Astrocyte (in vitro differentiated cells and primary cell): Measurements from ENCODE around the gene APIP. TPM values are rescaled to one million over a fixed set of nuclear protein-coding genes. Genes with fewer than 3 reads are reported as not detected.

Experiments
- DNase-seq: peaks from one replicate; pipeline ENCODE4 v3.0.0-alpha.2; 2010; ENCODE audit warnings: low read depth
- FAIRE-seq: peaks from 2 replicates; lab custom pipeline; 2011; peaks lifted over from hg19 to GRCh38; lab: Jason Lieb, UNC
- H2AFZ ChIP-seq: 2 replicates; pipeline ENCODE4 v1.6.0; 2012; ENCODE audit warnings: low read depth, low read length, inconsistent platforms
- H3K27ac ChIP-seq: 2 replicates; pipeline ENCODE4 v1.5.1; 2011; ENCODE audit warnings: low read depth, low read length, inconsistent platforms
- H3K27me3 ChIP-seq: 2 replicates; pipeline ENCODE4 v1.6.0; 2011; ENCODE audit warnings: low read length, inconsistent platforms; ENCODE audit not compliant: insufficient read depth
- H3K36me3 ChIP-seq: 2 replicates; pipeline ENCODE4 v1.5.1; 2011; ENCODE audit warnings: low read length, inconsistent platforms; ENCODE audit not compliant: insufficient read depth
- H3K4me1 ChIP-seq: 2 replicates; pipeline ENCODE4 v1.5.1; 2011; ENCODE audit warnings: low read length, inconsistent platforms; ENCODE audit not compliant: insufficient read depth
- H3K4me2 ChIP-seq: 2 replicates; pipeline ENCODE4 v1.6.0; 2012; ENCODE audit warnings: low read length, inconsistent platforms
- H3K4me3 ChIP-seq: 2 replicates; pipeline ENCODE4 v1.5.1; 2011; ENCODE audit warnings: low read depth, mild to moderate bottlenecking, low read length, inconsistent platforms; ENCODE audit not compliant: insufficient read depth
- H3K79me2 ChIP-seq: 2 replicates; pipeline ENCODE4 v1.6.0; 2012; ENCODE audit warnings: mild to moderate bottlenecking, low read length, inconsistent platforms; ENCODE audit not compliant: insufficient read depth
- H3K9ac ChIP-seq: 2 replicates; pipeline ENCODE4 v1.6.0; 2012; ENCODE audit warnings: mild to moderate bottlenecking, low read length, inconsistent platforms
- H3K9me3 ChIP-seq: 2 replicates; pipeline ENCODE4 v1.5.1; 2012; ENCODE audit warnings: low read depth, mild to moderate bottlenecking, low read length, inconsistent platforms; ENCODE audit not compliant: insufficient read depth
- H4K20me1 ChIP-seq: 2 replicates; pipeline ENCODE4 v1.6.0; 2012; ENCODE audit warnings: low read length, inconsistent platforms; ENCODE audit not compliant: insufficient read depth
- H3K27ac Mint-ChIP-seq: one replicate; pipeline ENCODE4 v1.8.0; 2021; ENCODE audit warnings: mild to moderate bottlenecking, mixed read lengths; ENCODE audit not compliant: unreplicated experiment
- H3K27me3 Mint-ChIP-seq: one replicate; pipeline ENCODE4 v1.8.0; 2021; ENCODE audit warnings: low read depth, mixed read lengths; ENCODE audit not compliant: unreplicated experiment
- H3K36me3 Mint-ChIP-seq: one replicate; pipeline ENCODE4 v1.8.0; 2021; ENCODE audit warnings: low read depth, mixed read lengths; ENCODE audit not compliant: unreplicated experiment
- H3K4me1 Mint-ChIP-seq: one replicate; pipeline ENCODE4 v1.8.0; 2021; ENCODE audit warnings: low read depth, mixed read lengths; ENCODE audit not compliant: unreplicated experiment
- H3K4me3 Mint-ChIP-seq: one replicate; pipeline ENCODE4 v1.8.0; 2021; ENCODE audit warnings: mild to moderate bottlenecking, moderate library complexity, mixed read lengths; ENCODE audit not compliant: unreplicated experiment
- H3K9me3 Mint-ChIP-seq: one replicate; pipeline ENCODE4 v1.8.0; 2021; ENCODE audit warnings: mild to moderate bottlenecking, mixed read lengths; ENCODE audit not compliant: unreplicated experiment
- EZH2 ChIP-seq: IDR thresholded peaks from 2 replicates; pipeline ENCODE4 v1.6.1; 2012; ENCODE audit warnings: mild to moderate bottlenecking, low read length, inconsistent platforms; ENCODE audit not compliant: insufficient read depth
- total RNA-seq: library from RNA; stranded (reverse); gene quantifications from 2 replicates; pipeline ENCODE4 v1.2.1, GENCODE V29; 2021
- TF ChIP-seq, protein P1 (sequence below): IDR thresholded peaks from 2 replicates; pipeline ENCODE4 v1.5.1; 2011; ENCODE audit warnings: low read depth, mild to moderate bottlenecking, inconsistent platforms, low read length, moderate library complexity; ENCODE audit not compliant: insufficient read depth

APIP gene
- total RNA-seq, 1 donor from 2014 or later = 13.9 TPM

DNA sequence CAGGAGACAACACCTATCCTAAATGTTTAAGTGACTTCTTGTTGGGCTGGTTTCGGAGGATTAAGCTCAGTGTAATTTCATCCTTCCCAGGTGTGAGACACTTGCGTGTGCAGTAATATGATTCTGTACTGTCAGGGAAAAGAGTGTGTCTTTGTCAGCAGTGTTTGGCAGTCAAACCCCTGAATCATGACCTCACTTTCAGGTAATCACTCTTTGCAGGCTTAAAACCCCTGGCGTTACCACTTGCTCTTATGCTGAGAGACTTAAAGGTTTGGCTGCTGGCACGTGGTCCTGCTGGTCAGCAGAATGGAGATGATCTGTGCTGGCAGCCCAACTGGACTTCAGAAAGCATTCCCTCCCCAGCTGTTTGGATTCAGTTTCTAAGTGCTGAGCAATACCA is 56.1 kb downstream of the APIP start:
- H3K27ac Mint-ChIP-seq = no peak overlapping the region
- TF ChIP-seq, protein P1, sequence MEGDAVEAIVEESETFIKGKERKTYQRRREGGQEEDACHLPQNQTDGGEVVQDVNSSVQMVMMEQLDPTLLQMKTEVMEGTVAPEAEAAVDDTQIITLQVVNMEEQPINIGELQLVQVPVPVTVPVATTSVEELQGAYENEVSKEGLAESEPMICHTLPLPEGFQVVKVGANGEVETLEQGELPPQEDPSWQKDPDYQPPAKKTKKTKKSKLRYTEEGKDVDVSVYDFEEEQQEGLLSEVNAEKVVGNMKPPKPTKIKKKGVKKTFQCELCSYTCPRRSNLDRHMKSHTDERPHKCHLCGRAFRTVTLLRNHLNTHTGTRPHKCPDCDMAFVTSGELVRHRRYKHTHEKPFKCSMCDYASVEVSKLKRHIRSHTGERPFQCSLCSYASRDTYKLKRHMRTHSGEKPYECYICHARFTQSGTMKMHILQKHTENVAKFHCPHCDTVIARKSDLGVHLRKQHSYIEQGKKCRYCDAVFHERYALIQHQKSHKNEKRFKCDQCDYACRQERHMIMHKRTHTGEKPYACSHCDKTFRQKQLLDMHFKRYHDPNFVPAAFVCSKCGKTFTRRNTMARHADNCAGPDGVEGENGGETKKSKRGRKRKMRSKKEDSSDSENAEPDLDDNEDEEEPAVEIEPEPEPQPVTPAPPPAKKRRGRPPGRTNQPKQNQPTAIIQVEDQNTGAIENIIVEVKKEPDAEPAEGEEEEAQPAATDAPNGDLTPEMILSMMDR = no peak
- no peak for TF ChIP-seq EZH2

DNA sequence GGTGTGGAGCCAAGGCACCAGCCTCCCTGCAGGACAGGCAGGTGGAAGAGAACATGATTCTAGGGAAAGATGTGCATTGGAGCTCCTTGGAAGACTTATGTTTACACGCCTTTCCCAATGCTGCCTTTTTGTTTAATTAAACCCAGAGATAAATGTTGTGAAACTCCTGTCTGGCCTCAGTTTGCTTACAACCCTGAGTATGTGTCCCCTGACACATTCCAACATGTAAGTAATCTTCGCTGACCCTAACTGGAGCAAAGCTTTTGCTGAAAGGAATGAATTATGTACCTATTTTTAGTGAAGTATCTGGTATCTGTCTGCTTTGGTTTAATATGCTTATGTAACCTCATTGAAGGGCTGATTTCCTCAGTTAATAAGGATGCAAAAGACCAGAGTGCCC is 56.7 kb downstream of the APIP start:
- H2AFZ ChIP-seq = no peak overlapping the region
- no peaks in the 10 kb centered on the region for H3K79me2 ChIP-seq
- no peak for FAIRE-seq
- H3K4me2 ChIP-seq = no peak overlapping the region
- H3K4me1 Mint-ChIP-seq = no peaks in the 10 kb centered on the region
- no peak overlapping the region for H3K4me3 Mint-ChIP-seq
- no peaks in the 10 kb centered on the region for H3K36me3 ChIP-seq
- H3K27ac Mint-ChIP-seq = no peak overlapping the region
- H3K27me3 ChIP-seq = no peaks in the 10 kb centered on the region
- H3K9me3 ChIP-seq = no peaks in the 10 kb centered on the region
- TF ChIP-seq, protein P1 = no peak
- no peak for TF ChIP-seq EZH2
- H3K27ac ChIP-seq = no peak overlapping the region
- no peak overlapping the region for H3K9ac ChIP-seq
- H3K4me3 ChIP-seq = no peak overlapping the region
- peaks cover 5% of the 10 kb centered on the region for H3K36me3 Mint-ChIP-seq
- H3K27me3 Mint-ChIP-seq = no peaks in the 10 kb centered on the region
- DNase-seq = no peak
- no peaks in the 10 kb centered on the region for H3K4me1 ChIP-seq
- H3K9me3 Mint-ChIP-seq = peaks cover 4% of the 10 kb centered on the region
- no peaks in the 10 kb centered on the region for H4K20me1 ChIP-seq

More for the DNA sequence above, 56.1 kb downstream of the APIP start:
- Mint-ChIP-seq H3K36me3 (peaks cover 5% of the 10 kb centered on the region), H3K27me3 (no peaks in the 10 kb centered on the region), H3K9me3 (peaks cover 4% of the 10 kb centered on the region), H3K4me3 (no peak overlapping the region), H3K4me1 (no peaks in the 10 kb centered on the region)
- no peaks in the 10 kb centered on the region for H3K4me1 ChIP-seq
- no peaks in the 10 kb centered on the region for H3K79me2 ChIP-seq
- H3K27me3 ChIP-seq = no peaks in the 10 kb centered on the region
- H3K9ac ChIP-seq = no peak overlapping the region
- no peaks in the 10 kb centered on the region for H3K36me3 ChIP-seq
- no peaks in the 10 kb centered on the region for H4K20me1 ChIP-seq
- no peak overlapping the region for H2AFZ ChIP-seq
- H3K27ac ChIP-seq = no peak overlapping the region
- no peak for DNase-seq
- no peak overlapping the region for H3K4me3 ChIP-seq
- H3K9me3 ChIP-seq = no peaks in the 10 kb centered on the region
- FAIRE-seq = no peak
- H3K4me2 ChIP-seq = no peak overlapping the region

DNA sequence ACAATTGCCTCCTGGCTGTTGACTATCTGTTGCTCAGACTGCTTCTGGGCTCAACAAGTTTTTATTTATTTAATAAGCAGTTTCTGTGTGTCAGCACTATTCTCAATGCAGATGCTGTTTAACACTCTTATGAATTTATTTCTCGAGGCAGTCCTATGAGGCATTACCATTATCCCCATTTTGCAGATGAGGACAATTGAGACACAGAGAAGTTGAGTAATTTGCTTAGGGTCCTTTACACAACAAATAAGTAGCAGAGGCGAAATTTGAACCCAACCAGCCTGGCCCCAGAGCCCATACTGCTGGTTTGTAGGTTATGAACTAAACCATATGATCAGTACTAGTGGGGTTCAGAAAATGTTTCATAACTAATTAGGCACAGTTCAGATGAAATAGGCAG is 58.7 kb downstream of the APIP start:
- Mint-ChIP-seq H3K9me3 (peaks cover 2% of the 10 kb centered on the region), H3K27me3 (peaks cover 4% of the 10 kb centered on the region), H3K36me3 (peaks cover 4% of the 10 kb centered on the region), H3K27ac (no peak overlapping the region), H3K4me3 (no peak overlapping the region), H3K4me1 (no peaks in the 10 kb centered on the region)
- Histone ChIP-seq H3K27ac (no peak overlapping the region), H3K9ac (no peak overlapping the region), H4K20me1 (no peaks in the 10 kb centered on the region), H3K4me2 (no peak overlapping the region), H3K9me3 (no peaks in the 10 kb centered on the region), H3K79me2 (no peaks in the 10 kb centered on the region), H2AFZ (no peak overlapping the region), H3K36me3 (no peaks in the 10 kb centered on the region), H3K4me3 (no peak overlapping the region), H3K4me1 (no peaks in the 10 kb centered on the region), H3K27me3 (no peaks in the 10 kb centered on the region)
- TF ChIP-seq, protein P1 = no peak
- TF ChIP-seq EZH2 = no peak
- no peak for FAIRE-seq
- no peak for DNase-seq
